Sigmoid colon (tissue), 7 donors: ENCODE results near the gene IL2. TPM values are rescaled to one million over a fixed set of nuclear protein-coding genes. Genes with fewer than 3 reads are reported as not detected.

ENCODE experiments used
- DNase-seq: peaks from one replicate; pipeline ENCODE4 v3.0.0-alpha.2; 2019
- H3K27ac ChIP-seq, 4 donors: fragments of 200-600 bp; sonication (generic); one replicate each; pipeline ENCODE4 v1.5.1; 2016 to 2019; ENCODE audit warnings: mild to moderate bottlenecking in 1 of 4
- H3K27me3 ChIP-seq, 3 donors: fragments of 200-600 bp; sonication (generic); one replicate each; pipeline ENCODE4 v1.5.1; 2019; ENCODE audit warnings: mild to moderate bottlenecking in 1 of 3
- H3K36me3 ChIP-seq, 4 donors: fragments of 200-600 bp; sonication (generic); one replicate each; pipeline ENCODE4 v1.5.1; 2016 to 2019
- H3K4me1 ChIP-seq, 4 donors: fragments of 200-600 bp; sonication (generic); one replicate each; pipeline ENCODE4 v1.5.1; 2017 to 2019
- H3K4me3 ChIP-seq, 4 donors: fragments of 200-600 bp; sonication (generic); one replicate each; pipeline ENCODE4 v1.5.1; 2017 to 2019; ENCODE audit warnings: mild to moderate bottlenecking in 2 of 4, moderate library complexity in 1 of 4
- H3K9me3 ChIP-seq, 4 donors: fragments of 200-600 bp in 3 of 4; sonication (generic) in 3 of 4; one replicate each; pipeline versions ENCODE4 v1.5.1 to v1.6.1; 2013 to 2019
- CTCF ChIP-seq, 4 experiments: fragments of 450-650 bp in 3 of 4; fragments of 200-600 bp in 1 of 4; IDR thresholded peaks; one replicate each; pipeline ENCODE4 v1.5.1; 2016 to 2019; ENCODE audit warnings: antibody characterized with exemption in 4 of 4, mild to moderate bottlenecking in 3 of 4, moderate library complexity in 2 of 4
- EP300 ChIP-seq, 4 donors: sonication (generic); formaldehyde crosslinking; IDR thresholded peaks; one replicate each; pipeline ENCODE4 v1.6.1; 2017; ENCODE audit warnings: antibody characterized with exemption in 4 of 4
- POLR2A ChIP-seq, 2 donors: fragments of 450-650 bp; IDR thresholded peaks; one replicate each; pipeline ENCODE4 v1.6.1; 2016; ENCODE audit warnings: antibody characterized with exemption in 2 of 2, mild to moderate bottlenecking in 2 of 2, moderate library complexity in 2 of 2
- POLR2AphosphoS5 ChIP-seq, 4 donors: sonication (generic); formaldehyde crosslinking; IDR thresholded peaks; one replicate each; pipeline ENCODE4 v1.6.1; 2017; ENCODE audit warnings: antibody characterized with exemption in 4 of 4
- WGBS, 2 donors: extraction: QIAGEN DNeasy Blood & Tissue Kit; methylation state at CpG; one replicate each; pipeline ENCODE4 v1.1.7; 2013; 5-methylcytosine and 5-hydroxymethylcytosine counted together
- intact Hi-C: fragments of 100-400 bp; cut with DNase I; formaldehyde crosslinking; loops from one replicate; pipeline ENCODE4 v1.15.1; 2023
- polyA plus RNA-seq, 3 donors: library from polyadenylated mRNA; stranded (reverse); fragments of 200-250 nt; gene quantifications; one replicate each; pipeline ENCODE4 v1.2.3, GENCODE V29; 2013
- total RNA-seq, 4 donors: library from RNA; depleted of rRNA; stranded (reverse); fragments of >200 nt; gene quantifications; one replicate each; pipeline ENCODE4 v1.1.0, GENCODE V29; 2016
- donor health status: healthy with polysubstance abuse.
- donor health status: Bipolar disorder and iron deficiency.
- donor health status: healthy.

Gene IL2
- total RNA-seq (not detected), polyA plus RNA-seq (under 1 TPM in 1 of 3 donors, not detected in 2; 0.15 TPM)

GRCh38 chr4:122456231-122457116 is at the start of gene IL2:
Gene IL2, minus strand, starts transcription at chr4:122456725. Its CDS starts 285 bp downstream, at chr4:122456440.
- H3K36me3 ChIP-seq = no peaks in the 10 kb centered on the region
- H3K4me1 ChIP-seq = no peaks in the 10 kb centered on the region
- intact Hi-C loops = no loop called here
- no peaks in the 10 kb centered on the region for H3K9me3 ChIP-seq
- no peak within 1 kb of the TSS for H3K4me3 ChIP-seq
- no peak within 1 kb of the TSS for H3K27ac ChIP-seq
- DNase-seq = no peak
- H3K27me3 ChIP-seq = no peaks in the 10 kb centered on the region
- 70 to 74% methylated on average over 2 of the region's 2 CpGs for WGBS, 2 donors
- TF ChIP-seq POLR2A (IDR thresholded peaks at IDR 0.05) (no peak), EP300 (IDR thresholded peaks at IDR 0.05) (no peak), CTCF (IDR thresholded peaks at IDR 0.05) (no peak), POLR2AphosphoS5 (IDR thresholded peaks at IDR 0.05) (no peak)

DNA sequence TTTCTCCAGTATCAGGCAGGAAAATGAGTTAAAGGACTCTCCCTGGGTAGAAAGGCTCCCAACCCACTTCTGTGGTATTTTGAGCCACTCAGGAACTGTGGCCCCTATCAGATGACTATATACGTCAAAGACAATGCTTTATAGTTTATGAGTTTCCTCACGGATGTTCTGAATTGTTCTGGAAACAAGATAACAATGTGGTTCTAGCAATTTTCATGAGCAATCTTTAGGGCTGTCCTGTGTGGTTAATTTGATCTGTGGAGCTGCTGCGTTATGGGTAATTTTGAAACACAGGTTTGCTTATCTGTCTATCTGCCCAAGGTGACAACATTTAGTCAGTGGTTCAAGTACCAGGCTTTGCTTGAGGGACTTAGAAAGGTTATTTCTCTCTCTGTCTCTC is 46.7 kb upstream of the IL2 start:
- TF ChIP-seq POLR2A (IDR thresholded peaks at IDR 0.05) (no peak), POLR2AphosphoS5 (IDR thresholded peaks at IDR 0.05) (no peak), EP300 (IDR thresholded peaks at IDR 0.05) (no peak), CTCF (IDR thresholded peaks at IDR 0.05) (no peak)
- intact Hi-C loops = no loop called here
- DNase-seq = no peak
- no peaks in the 10 kb centered on the region for H3K36me3 ChIP-seq
- H3K27me3 ChIP-seq = no peaks in the 10 kb centered on the region
- WGBS, 2 donors = 8 to 23% methylated on average over 3 of the region's 3 CpGs
- H3K9me3 ChIP-seq = no peaks in the 10 kb centered on the region
- H3K4me3 ChIP-seq = no peak overlapping the region
- H3K27ac ChIP-seq = no peak overlapping the region
- H3K4me1 ChIP-seq = no peaks in the 10 kb centered on the region

- Histone ChIP-seq H3K27me3 (no peaks in the 10 kb centered on the region), H3K36me3 (no peaks in the 10 kb centered on the region), H3K27ac (no peak overlapping the region), H3K9me3 (no peaks in the 10 kb centered on the region), H3K4me3 (no peak overlapping the region), H3K4me1 (no peaks in the 10 kb centered on the region)
- no peak for DNase-seq
- TF ChIP-seq POLR2AphosphoS5 (IDR thresholded peaks at IDR 0.05) (no peak), EP300 (IDR thresholded peaks at IDR 0.05) (no peak), CTCF (IDR thresholded peaks at IDR 0.05) (no peak), POLR2A (IDR thresholded peaks at IDR 0.05) (no peak)
- 15 to 61% methylated on average over 4 of the region's 4 CpGs for WGBS, 2 donors
- intact Hi-C loops = no loop called here
Measured at GRCh38 chr4:122500852-122501501, 44.5 kb upstream of the IL2 start.

GRCh38 chr4:122489061-122489460 is 32.5 kb upstream of the IL2 start:
- Histone ChIP-seq H3K4me1 (no peaks in the 10 kb centered on the region), H3K27me3 (no peaks in the 10 kb centered on the region), H3K27ac (no peak overlapping the region), H3K9me3 (peaks cover 0 to 17% (median 11%) of the 10 kb centered on the region in 4 donors), H3K4me3 (no peak overlapping the region), H3K36me3 (no peaks in the 10 kb centered on the region)
- intact Hi-C loops = no loop called here
- no peak for DNase-seq
- no peak for TF ChIP-seq EP300 (IDR thresholded peaks at IDR 0.05)

DNA sequence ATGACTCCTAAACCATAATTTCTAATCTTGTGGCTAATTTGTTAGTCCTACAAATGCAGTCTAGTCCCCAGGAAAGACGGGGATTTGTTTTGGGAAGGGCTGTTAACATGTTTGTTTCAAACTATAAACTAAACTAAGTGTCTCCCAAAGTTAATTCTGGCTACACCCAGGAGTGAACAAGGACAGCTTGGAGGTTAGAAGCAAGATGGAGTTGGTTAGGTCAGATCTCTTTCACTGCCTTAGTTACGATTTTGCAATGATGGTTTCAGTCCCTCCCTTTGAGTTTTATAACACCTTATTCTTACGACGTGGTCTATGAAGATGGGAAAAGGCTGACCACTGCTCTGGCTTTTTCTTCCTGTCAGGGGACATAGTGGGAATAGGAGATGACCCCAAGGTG is 27.0 kb upstream of the IL2 start:
- peaks cover 0 to 3% (median 0%) of the 10 kb centered on the region in 4 donors for H3K9me3 ChIP-seq
- peaks cover 0 to 5% (median 0%) of the 10 kb centered on the region in 4 donors for H3K4me1 ChIP-seq
- WGBS, 2 donors = 44 to 55% methylated on average over 4 of the region's 4 CpGs
- TF ChIP-seq POLR2A (IDR thresholded peaks at IDR 0.05) (no peak), POLR2AphosphoS5 (IDR thresholded peaks at IDR 0.05) (no peak), EP300 (IDR thresholded peaks at IDR 0.05) (no peak), CTCF (IDR thresholded peaks at IDR 0.05) (no peak)
- DNase-seq = no peak
- no peaks in the 10 kb centered on the region for H3K36me3 ChIP-seq
- no peak overlapping the region for H3K4me3 ChIP-seq
- no peaks in the 10 kb centered on the region for H3K27me3 ChIP-seq
- no peak overlapping the region for H3K27ac ChIP-seq
- intact Hi-C loops = no loop called here
